Stomach (tissue), 9 donors: Measurements from ENCODE around the gene CDC42EP1. TPM values are rescaled to one million over a fixed set of nuclear protein-coding genes. Genes with fewer than 3 reads are reported as not detected.
"Not testable (repeated sequence)": the region's sequence is repeated elsewhere in the genome, so short reads cannot be mapped to it uniquely, and the experiment has no call there.

Experiments
- DNase-seq, 2 donors: peaks; one replicate each; pipeline versions ENCODE4 v3.0.0 to v3.0.0-alpha.2; 2013 to 2019
- H3K27ac ChIP-seq, 5 donors: fragments of 200-600 bp in 4 of 5; sonication (generic) in 4 of 5; one replicate each; pipeline ENCODE4 v1.5.1; 2013 to 2019; ENCODE audit warnings: mild to moderate bottlenecking in 1 of 5, moderate library complexity in 1 of 5
- H3K27me3 ChIP-seq, 3 donors: fragments of 200-600 bp; sonication (generic); one replicate each; pipeline ENCODE4 v1.5.1; 2017 to 2019; ENCODE audit warnings: mixed run types in 1 of 3
- H3K36me3 ChIP-seq, 4 donors: fragments of 200-600 bp; sonication (generic); 1 replicate in 3 of 4; 2 replicates in 1 of 4; pipeline ENCODE4 v1.5.1; 2016 to 2019
- H3K4me1 ChIP-seq, 4 donors: fragments of 200-600 bp; sonication (generic); one replicate each; pipeline ENCODE4 v1.5.1; 2016 to 2019
- H3K4me3 ChIP-seq, 4 donors: fragments of 200-600 bp; sonication (generic) in 3 of 4; one replicate each; pipeline ENCODE4 v1.5.1; 2016 to 2019; ENCODE audit warnings: mild to moderate bottlenecking in 1 of 4
- H3K9me3 ChIP-seq, 4 donors: fragments of 200-600 bp; sonication (generic); one replicate each; pipeline ENCODE4 v1.5.1; 2016 to 2019
- CTCF ChIP-seq, 7 experiments: fragments of 450-650 bp in 4 of 7; fragments of 200-600 bp in 3 of 7; sonication (generic) in 3 of 7; IDR thresholded peaks; one replicate each; pipeline ENCODE4 v1.5.1; 2016 to 2019; ENCODE audit warnings: antibody characterized with exemption in 7 of 7, control low read depth in 2 of 7, mild to moderate bottlenecking in 1 of 7
- EP300 ChIP-seq: sonication (generic); formaldehyde crosslinking; IDR thresholded peaks from one replicate; pipeline ENCODE4 v1.6.1; 2017; ENCODE audit warnings: antibody characterized with exemption
- POLR2A ChIP-seq, 4 donors: fragments of 450-650 bp; IDR thresholded peaks; one replicate each; pipeline ENCODE4 v1.6.1; 2016; ENCODE audit warnings: antibody characterized with exemption in 4 of 4, control low read depth in 2 of 4, mild to moderate bottlenecking in 1 of 4, moderate library complexity in 1 of 4
- POLR2AphosphoS5 ChIP-seq, 3 donors: sonication (generic); formaldehyde crosslinking; IDR thresholded peaks; one replicate each; pipeline ENCODE4 v1.6.1; 2016; ENCODE audit warnings: antibody characterized with exemption in 3 of 3
- WGBS, 5 donors: extraction: QIAGEN DNeasy Blood & Tissue Kit in 3 of 5; methylation state at CpG; one replicate each; pipeline versions ENCODE4 v1.1.5 to v1.1.7; 2013 to 2018; 5-methylcytosine and 5-hydroxymethylcytosine counted together
- intact Hi-C: fragments of 100-400 bp; cut with DNase I; formaldehyde crosslinking; loops from one replicate; pipeline ENCODE4 v1.15.1; 2023; ENCODE audit warnings: low total_unique reads
- polyA plus RNA-seq, 3 donors: library from polyadenylated mRNA; stranded (reverse); fragments of 200-250 nt; gene quantifications; one replicate each; pipeline ENCODE4 v1.2.3, GENCODE V29; 2013
- total RNA-seq, 5 donors: library from RNA; depleted of rRNA; stranded (reverse); fragments of >200 nt; gene quantifications; one replicate each; pipeline versions ENCODE4 v1.1.0 to v1.2.3, GENCODE V29; 2014 to 2016
- donor health status: healthy with polysubstance abuse.
- donor health status: Bipolar disorder and iron deficiency.
- donor health status: healthy.

CDC42EP1 gene
- total and polyA plus RNA-seq, 8 donors = 28.6 to 195 (median 80.1) TPM

GRCh38 chr22:37609240-37610152 is 49.2 kb downstream of the CDC42EP1 start:
- Histone ChIP-seq H3K27ac (peak overlapping the region; percentile 92 to 96 (median 95)), H3K4me1 (peaks cover 33 to 77% (median 60%) of the 10 kb centered on the region in 4 donors), H3K9me3 (no peaks in the 10 kb centered on the region), H3K27me3 (peaks cover 0 to 6% (median 0%) of the 10 kb centered on the region in 3 donors), H3K4me3 (peak overlapping the region; percentile 83 to 94 (median 92)), H3K36me3 (peaks cover 0 to 8% (median 8%) of the 10 kb centered on the region in 4 donors)
- TF ChIP-seq CTCF (IDR thresholded peaks at IDR 0.05) (no peak), POLR2AphosphoS5 (IDR thresholded peaks at IDR 0.05) (no peak), POLR2A (IDR thresholded peaks at IDR 0.05) (no peak), EP300 (no peak)
- no peak for DNase-seq
- 5 to 10% (median 8%) methylated on average over 15 to 26 of the region's 26 CpGs for WGBS, 5 donors
- intact Hi-C loops = no loop called here

GRCh38 chr22:37610153-37610475 is 49.8 kb downstream of the CDC42EP1 start:
- peaks cover 33 to 74% (median 60%) of the 10 kb centered on the region in 4 donors for H3K4me1 ChIP-seq
- peak overlapping the region in 4 of 5 donors; percentile 95 to 96 (median 96) for H3K27ac ChIP-seq
- WGBS, 5 donors = 69 to 88% (median 75%) methylated on average over 3 of the region's 3 CpGs
- H3K9me3 ChIP-seq, DNase-seq, H3K27me3 ChIP-seq, intact Hi-C loops: not testable (repeated sequence)
- peak overlapping the region; percentile 83 to 94 (median 92) for H3K4me3 ChIP-seq
- H3K36me3 ChIP-seq = peaks cover 0 to 14% (median 14%) of the 10 kb centered on the region in 4 donors

GRCh38 chr22:37610480-37611129 is 50.3 kb downstream of the CDC42EP1 start:
- Histone ChIP-seq H3K9me3 (no peaks in the 10 kb centered on the region), H3K4me3 (peak overlapping the region in 1 of 4 donors; percentile 93), H3K27ac (peak overlapping the region in 4 of 5 donors; percentile 95 to 96 (median 96)), H3K36me3 (peaks cover 0 to 19% (median 19%) of the 10 kb centered on the region in 4 donors), H3K27me3 (peaks cover 0 to under 1% (median 0%) of the 10 kb centered on the region in 3 donors), H3K4me1 (peaks cover 33 to 72% (median 59%) of the 10 kb centered on the region in 4 donors)
- TF ChIP-seq CTCF (IDR thresholded peaks at IDR 0.05) = no peak
- TF ChIP-seq EP300 = no peak
- TF ChIP-seq POLR2A (IDR thresholded peaks at IDR 0.05) = no peak
- no peak for TF ChIP-seq POLR2AphosphoS5 (IDR thresholded peaks at IDR 0.05)
- DNase-seq = no peak
- 66 to 82% (median 77%) methylated on average over 13 to 15 of the region's 15 CpGs for WGBS, 5 donors
- intact Hi-C loops = no loop called here

GRCh38 chr22:37611207-37611606 is 50.9 kb downstream of the CDC42EP1 start:
- no peaks in the 10 kb centered on the region for H3K27me3 ChIP-seq
- H3K36me3 ChIP-seq = peaks cover 5 to 25% (median 25%) of the 10 kb centered on the region in 4 donors
- peak overlapping the region in 2 of 5 donors; percentile 95 to 96 for H3K27ac ChIP-seq
- no peak overlapping the region for H3K4me3 ChIP-seq
- intact Hi-C loops = no loop called here
- 70 to 82% (median 74%) methylated on average over 6 of the region's 6 CpGs for WGBS, 5 donors
- H3K4me1 ChIP-seq = peaks cover 33 to 71% (median 57%) of the 10 kb centered on the region in 4 donors
- no peak for DNase-seq
- TF ChIP-seq CTCF (IDR thresholded peaks at IDR 0.05) (no peak), POLR2AphosphoS5 (IDR thresholded peaks at IDR 0.05) (no peak), EP300 (no peak), POLR2A (IDR thresholded peaks at IDR 0.05) (no peak)
- no peaks in the 10 kb centered on the region for H3K9me3 ChIP-seq
